ENCODE results near the gene ZBTB39.

DNA sequence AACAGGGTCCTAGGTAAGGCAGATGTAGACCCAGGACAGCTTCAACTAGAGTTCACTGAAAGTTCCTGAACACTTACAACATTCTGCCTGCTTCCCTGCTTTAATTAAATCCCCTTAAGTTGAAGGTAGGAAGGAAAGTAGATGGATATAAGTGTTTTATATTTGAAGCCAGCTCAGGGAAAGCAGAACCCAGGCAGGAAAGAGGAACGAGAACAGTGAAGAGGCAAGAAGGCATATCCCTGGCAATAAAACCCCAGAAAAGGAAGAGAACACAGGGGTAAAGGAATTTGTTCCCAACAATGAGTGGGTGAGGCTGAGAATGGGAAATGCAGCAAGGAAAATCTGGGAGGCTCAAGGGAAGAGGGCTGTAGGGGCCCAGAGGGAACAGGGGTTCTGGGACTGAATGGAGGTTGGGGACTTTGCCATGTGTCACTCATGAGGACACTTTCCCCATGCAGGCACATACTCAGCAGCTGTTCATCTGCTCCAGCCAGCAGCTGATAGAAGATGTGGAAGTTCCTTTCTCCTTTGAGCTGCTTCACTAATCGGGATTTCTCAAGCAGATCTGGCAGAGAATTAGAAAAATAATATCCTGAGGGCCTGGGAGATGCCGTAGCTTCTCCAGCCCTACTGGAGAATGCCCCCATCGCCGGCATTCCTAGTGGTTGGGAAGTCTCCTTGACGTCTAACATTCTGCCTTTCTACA, 39.9 kb upstream of the ZBTB39 start:
- TF ChIP-seq, protein P1, sequence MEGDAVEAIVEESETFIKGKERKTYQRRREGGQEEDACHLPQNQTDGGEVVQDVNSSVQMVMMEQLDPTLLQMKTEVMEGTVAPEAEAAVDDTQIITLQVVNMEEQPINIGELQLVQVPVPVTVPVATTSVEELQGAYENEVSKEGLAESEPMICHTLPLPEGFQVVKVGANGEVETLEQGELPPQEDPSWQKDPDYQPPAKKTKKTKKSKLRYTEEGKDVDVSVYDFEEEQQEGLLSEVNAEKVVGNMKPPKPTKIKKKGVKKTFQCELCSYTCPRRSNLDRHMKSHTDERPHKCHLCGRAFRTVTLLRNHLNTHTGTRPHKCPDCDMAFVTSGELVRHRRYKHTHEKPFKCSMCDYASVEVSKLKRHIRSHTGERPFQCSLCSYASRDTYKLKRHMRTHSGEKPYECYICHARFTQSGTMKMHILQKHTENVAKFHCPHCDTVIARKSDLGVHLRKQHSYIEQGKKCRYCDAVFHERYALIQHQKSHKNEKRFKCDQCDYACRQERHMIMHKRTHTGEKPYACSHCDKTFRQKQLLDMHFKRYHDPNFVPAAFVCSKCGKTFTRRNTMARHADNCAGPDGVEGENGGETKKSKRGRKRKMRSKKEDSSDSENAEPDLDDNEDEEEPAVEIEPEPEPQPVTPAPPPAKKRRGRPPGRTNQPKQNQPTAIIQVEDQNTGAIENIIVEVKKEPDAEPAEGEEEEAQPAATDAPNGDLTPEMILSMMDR (conservative IDR thresholded peaks at IDR 0.05), result no peak
- no peak for TF ChIP-seq ZFX (IDR thresholded peaks at IDR 0.05)
